SK-N-SH (cell line): ENCODE measurements around the gene WDR82. TPM values are rescaled to one million over a fixed set of nuclear protein-coding genes. Genes with fewer than 3 reads are reported as not detected.

Experiments
- CTCF ChIA-PET: fragments of 300-600, 350-600 bp; formaldehyde crosslinking; extraction: SDS; loops from one replicate; lab custom pipeline; 2021; lab: Yijun Ruan, JAX
- POLR2A ChIA-PET: fragments of 350-600 bp; sonication (Branson Sonifier 250); formaldehyde crosslinking; extraction: SDS; loops from one replicate; lab custom pipeline; 2020; ENCODE audit warnings: antibody characterized with exemption, inconsistent platforms; lab: Yijun Ruan, JAX
- DNase-seq: peaks from one replicate; pipeline ENCODE4 v3.0.0; 2012
- H2AFZ ChIP-seq: fragments of 200-600 bp; sonication (generic); 2 replicates; pipeline ENCODE4 v1.8.1; 2016; ENCODE audit warnings: antibody characterized with exemption, mild to moderate bottlenecking, low read depth
- H3F3A ChIP-seq: fragments of 200-600 bp; sonication (generic); replicated peaks from 2 replicates; pipeline ENCODE3; 2016; ENCODE audit warnings: antibody characterized with exemption, mild to moderate bottlenecking; ENCODE audit not compliant: insufficient read depth
- H3K27ac ChIP-seq, 2 experiments: fragments of 200-500 bp in 1 of 2; fragments of 200-600 bp in 1 of 2; sonication (Bioruptor generic) in 1 of 2; sonication (generic), shearing (Covaris generic) in 1 of 2; 2 replicates each; pipeline versions ENCODE4 v1.5.1 to v1.6.1; 2014 to 2016; ENCODE audit warnings: low read depth in 2 of 2, inconsistent platforms in 1 of 2, low read length in 1 of 2, mild to moderate bottlenecking in 1 of 2, mixed read lengths in 1 of 2
- H3K27me3 ChIP-seq: fragments of 200-600 bp; sonication (generic), shearing (Covaris generic); 2 replicates; pipeline ENCODE4 v1.6.1; 2016; ENCODE audit warnings: mixed run types; ENCODE audit not compliant: insufficient read depth
- H3K36me3 ChIP-seq, 2 experiments: fragments of 200-500 bp in 1 of 2; fragments of 200-600 bp in 1 of 2; sonication (Bioruptor generic) in 1 of 2; sonication (generic) in 1 of 2; replicated peaks in 1 of 2; 2 replicates each; pipeline versions ENCODE3 to v1.5.1; 2014 to 2016; ENCODE audit warnings: low read length in 1 of 2, mild to moderate bottlenecking in 1 of 2; ENCODE audit not compliant: insufficient read depth in 2 of 2, control insufficient read depth in 1 of 2
- H3K4me1 ChIP-seq, 2 experiments: fragments of 200-500 bp in 1 of 2; fragments of 200-600 bp in 1 of 2; sonication (Bioruptor generic) in 1 of 2; sonication (generic), shearing (Covaris generic) in 1 of 2; 2 replicates each; pipeline versions ENCODE4 v1.5.1 to v1.6.1; 2014 to 2016; ENCODE audit warnings: low read depth in 1 of 2, low read length in 1 of 2, mixed run types in 1 of 2; ENCODE audit not compliant: insufficient read depth in 2 of 2, control insufficient read depth in 1 of 2
- H3K4me2 ChIP-seq: fragments of 200-600 bp; sonication (generic), shearing (Covaris generic); 2 replicates; pipeline ENCODE4 v1.6.1; 2017; ENCODE audit warnings: mixed run types
- H3K4me3 ChIP-seq, 2 experiments: fragments of 200-500 bp in 1 of 2; fragments of 200-600 bp in 1 of 2; sonication (Bioruptor generic) in 1 of 2; sonication (generic), shearing (Covaris generic) in 1 of 2; 2 replicates each; pipeline versions ENCODE4 v1.5.1 to v1.8.1; 2014 to 2016; ENCODE audit warnings: low read depth in 2 of 2, inconsistent platforms in 1 of 2, low read length in 1 of 2, mild to moderate bottlenecking in 1 of 2, mixed read lengths in 1 of 2, moderate library complexity in 1 of 2
- H3K79me2 ChIP-seq: fragments of 200-600 bp; sonication (generic); 2 replicates; pipeline ENCODE4 v1.8.1; 2017; ENCODE audit warnings: mild to moderate bottlenecking; ENCODE audit not compliant: insufficient read depth
- H3K9ac ChIP-seq: fragments of 200-600 bp; sonication (generic); 2 replicates; pipeline ENCODE4 v1.6.1; 2017; ENCODE audit warnings: mixed run types
- H3K9me2 ChIP-seq: fragments of 200-600 bp; sonication (generic); 2 replicates; pipeline ENCODE4 v1.6.1; 2017; ENCODE audit warnings: mixed run types
- H3K9me3 ChIP-seq: fragments of 200-600 bp; sonication (generic); 2 replicates; pipeline ENCODE4 v1.6.1; 2017; ENCODE audit warnings: mixed run types, mild to moderate bottlenecking, moderate library complexity
- H4K20me1 ChIP-seq: fragments of 200-600 bp; sonication (generic); 2 replicates; pipeline ENCODE4 v1.6.1; 2017; ENCODE audit warnings: mild to moderate bottlenecking, mixed run types; ENCODE audit not compliant: insufficient read depth
- ELF1 ChIP-seq: IDR thresholded peaks from 2 replicates; pipeline ENCODE4 v1.4.0; 2012
- EP300 ChIP-seq, 2 experiments: IDR thresholded peaks; 2 replicates each; pipeline versions ENCODE4 v1.4.0 to v1.6.1; 2012; ENCODE audit warnings: borderline replicate concordance in 1 of 2, low read depth in 1 of 2, low read length in 1 of 2
- EZH2phosphoT487 ChIP-seq: fragments of 200-600 bp; sonication (generic); IDR thresholded peaks from 2 replicates; pipeline ENCODE4 v1.6.1; 2017; ENCODE audit warnings: low read depth, mixed run types, mild to moderate bottlenecking, antibody characterized with exemption, moderate library complexity, borderline replicate concordance
- FOXJ3 ChIP-seq: sonication (generic); formaldehyde crosslinking; IDR thresholded peaks from 2 replicates; pipeline ENCODE4 v1.5.1; 2020; ENCODE audit warnings: mild to moderate bottlenecking, missing genetic modification reagents
- GABPA ChIP-seq: IDR thresholded peaks from 2 replicates; pipeline ENCODE4 v1.4.0; 2012; ENCODE audit warnings: low read depth, mild to moderate bottlenecking
- MXI1 ChIP-seq: IDR thresholded peaks from 2 replicates; pipeline ENCODE4 v1.6.1; 2012; ENCODE audit warnings: mild to moderate bottlenecking, low read depth, low read length, improper control_type of control experiment
- POLR2AphosphoS5 ChIP-seq: IDR thresholded peaks from 2 replicates; pipeline ENCODE4 v1.6.1; 2012; ENCODE audit warnings: low read depth, low read length
- REST ChIP-seq: IDR thresholded peaks from 2 replicates; pipeline ENCODE4 v1.6.1; 2012; ENCODE audit warnings: mild to moderate bottlenecking, low read depth, low read length, moderate library complexity
- RFX5 ChIP-seq: IDR thresholded peaks from 2 replicates; pipeline ENCODE4 v1.6.1; 2012; ENCODE audit warnings: mild to moderate bottlenecking, improper control_type of control experiment, low read length
- TAF1 ChIP-seq: IDR thresholded peaks from 2 replicates; pipeline ENCODE4 v1.6.1; 2012; ENCODE audit warnings: low read depth, mild to moderate bottlenecking, low read length, moderate library complexity, borderline replicate concordance
- TCF12 ChIP-seq: IDR thresholded peaks from 2 replicates; pipeline ENCODE4 v1.4.0; 2012
- TEAD4 ChIP-seq: IDR thresholded peaks from 2 replicates; pipeline ENCODE4 v1.4.0; 2012; ENCODE audit warnings: mild to moderate bottlenecking, borderline replicate concordance; ENCODE audit not compliant: insufficient read depth
- USF2 ChIP-seq: fragments of 150-350 bp; IDR thresholded peaks from 2 replicates; pipeline ENCODE4 v1.6.1; 2017; ENCODE audit warnings: antibody characterized with exemption, low read length, low read depth, borderline replicate concordance
- YY1 ChIP-seq: IDR thresholded peaks from 2 replicates; pipeline ENCODE4 v1.4.0; 2012; ENCODE audit warnings: low read depth, mild to moderate bottlenecking
- WGBS: methylation state at CpG from one replicate; pipeline ENCODE4 v1.1.6; 2017; ENCODE audit warnings: low lambda C conversion rate; 5-methylcytosine and 5-hydroxymethylcytosine counted together
- polyA plus RNA-seq, 3 experiments: library from polyadenylated mRNA; depleted of rRNA; stranded (reverse); fragments of >200 nt; gene quantifications; 2 replicates each; pipeline ENCODE4 v1.2.3, GENCODE V29; 2012
- TF ChIP-seq, protein P1 (sequence below): IDR thresholded peaks from 2 replicates; pipeline ENCODE4 v1.4.0; 2012; ENCODE audit warnings: low read depth, borderline replicate concordance

Gene WDR82
- polyA plus RNA-seq, 1 of the 3 experiments (the other 2 are of a cell fraction): 41.2 TPM

DNA sequence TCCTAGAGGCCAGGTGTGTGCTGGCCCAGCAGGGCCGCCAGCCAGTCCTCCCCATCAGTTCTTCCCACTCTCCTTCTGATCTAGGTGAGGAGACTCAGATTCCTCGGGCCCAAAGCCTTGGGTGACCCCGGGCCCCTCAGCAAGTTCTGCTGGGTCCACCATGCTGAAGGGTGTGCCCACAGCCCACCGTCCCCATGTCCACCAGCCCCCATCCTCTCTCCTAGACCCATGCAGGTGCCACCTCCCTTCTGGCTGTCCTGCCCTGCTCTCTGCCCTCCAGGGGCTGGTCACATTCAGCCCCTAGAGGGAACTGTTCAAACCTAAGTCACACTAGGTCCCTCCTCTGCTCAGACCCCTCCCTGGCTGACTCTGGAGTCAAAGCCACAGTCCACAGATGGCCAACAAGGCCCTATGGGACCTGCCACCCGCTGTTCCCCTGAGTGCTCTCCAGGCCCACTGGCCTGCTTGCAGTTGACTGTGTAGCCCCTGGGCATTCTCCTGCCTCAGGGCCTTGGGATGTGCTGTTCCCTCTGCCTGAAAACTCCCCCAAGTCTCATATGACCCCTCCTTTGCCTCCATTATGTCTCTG is 52.1 kb downstream of the WDR82 start:
- no peaks in the 10 kb centered on the region for H3K9me2 ChIP-seq
- ChIA-PET CTCF (interaction anchor here (1.2 to 16.1 kb wide), 4 partner anchors 8 to 224 kb away, joined by 3 to 257 read pairs (median 83); partner anchors contain the start of gene TWF2), POLR2A (interaction anchor here (0.6 kb wide), 1 partner anchor 61 kb away, joined by 4 read pairs; the partner anchor contains the start of gene GLYCTK)
- H3K9ac ChIP-seq: no peak overlapping the region
- H3K4me2 ChIP-seq: no peak overlapping the region
- 86% methylated on average over 2 of the region's 5 CpGs for WGBS
- no peak for TF ChIP-seq POLR2AphosphoS5
- TF ChIP-seq YY1: no peak
- no peak for TF ChIP-seq ELF1
- TF ChIP-seq REST: no peak
- no peak for TF ChIP-seq EZH2phosphoT487
- no peak for TF ChIP-seq TAF1
- TF ChIP-seq GABPA: no peak
- TF ChIP-seq TCF12: no peak
- peaks cover 10 to 31% of the 10 kb centered on the region in 2 experiments for H3K36me3 ChIP-seq
- H3K4me3 ChIP-seq: no peak overlapping the region
- H3K4me1 ChIP-seq: no peaks in the 10 kb centered on the region
- no peaks in the 10 kb centered on the region for H3K9me3 ChIP-seq
- H3K27ac ChIP-seq: no peak overlapping the region
- peaks cover 6% of the 10 kb centered on the region for H4K20me1 ChIP-seq
- no peak overlapping the region for H2AFZ ChIP-seq
- H3F3A ChIP-seq: no peaks in the 10 kb centered on the region
- DNase-seq: no peak
- H3K27me3 ChIP-seq: no peaks in the 10 kb centered on the region
- no peaks in the 10 kb centered on the region for H3K79me2 ChIP-seq

DNA sequence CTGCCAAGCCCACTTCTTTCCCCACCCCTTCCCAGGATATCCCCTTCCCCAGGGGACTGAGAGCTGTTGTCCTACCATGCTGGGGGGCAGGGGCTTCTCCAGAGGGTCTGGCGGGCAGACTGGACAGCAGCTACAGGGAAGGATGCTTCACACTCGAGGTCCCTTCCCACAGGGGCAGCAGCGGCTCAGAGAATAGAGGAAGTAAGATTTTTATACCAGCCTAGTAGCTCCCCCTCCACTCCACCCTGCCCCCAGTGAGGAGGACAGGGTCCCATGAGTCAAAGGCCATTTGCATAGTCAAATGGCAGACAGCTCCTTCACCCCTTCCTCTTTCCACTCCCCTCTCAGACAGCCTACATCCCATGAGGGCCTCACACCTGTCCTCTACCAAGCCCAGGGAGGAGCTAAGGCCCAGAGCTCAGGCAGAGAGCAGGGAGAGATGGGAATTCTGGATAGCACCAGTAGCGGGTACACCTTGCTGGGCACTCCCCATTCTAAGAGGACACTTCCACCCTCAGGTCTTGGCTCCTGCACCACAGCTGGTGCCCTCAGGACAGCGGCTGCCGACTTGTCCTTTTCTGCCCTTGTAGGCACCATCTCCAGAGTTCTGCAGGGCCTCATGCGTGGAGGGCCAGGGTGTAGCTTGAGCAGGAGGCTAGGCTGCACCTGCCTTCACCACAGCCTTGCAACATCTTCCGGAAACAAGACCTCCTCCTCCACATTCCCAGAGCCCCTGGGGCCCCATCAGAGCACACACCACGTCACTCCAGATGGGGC is 52.8 kb downstream of the WDR82 start, which contains the start of gene TLR9:
TLR9 (minus strand) TSS at position 194 of the 777 bp plus-strand sequence; CDS start at position 78, 116 bp downstream.
- H2AFZ ChIP-seq: no peak within 1 kb of the TSS
- CTCF ChIA-PET: interaction anchor here (1.2 to 16.1 kb wide), 5 partner anchors 8 to 223 kb away, joined by 3 to 257 read pairs (median 57); partner anchors contain the start of gene TWF2
- POLR2A ChIA-PET: interaction anchor here (0.6 kb wide), 1 partner anchor 62 kb away, joined by 4 read pairs; the partner anchor contains the start of gene GLYCTK
- H3F3A ChIP-seq: no peaks in the 10 kb centered on the region
- no peak for DNase-seq
- no peaks in the 10 kb centered on the region for H3K27me3 ChIP-seq
- H3K79me2 ChIP-seq: no peaks in the 10 kb centered on the region
- 87% methylated on average over 5 of the region's 9 CpGs for WGBS
- H3K4me3 ChIP-seq: no peak within 1 kb of the TSS
- no peaks in the 10 kb centered on the region for H3K9me3 ChIP-seq
- peaks cover 4 to 24% of the 10 kb centered on the region in 2 experiments for H3K36me3 ChIP-seq
- no peak within 1 kb of the TSS for H3K27ac ChIP-seq
- TF ChIP-seq EP300 (IDR thresholded peaks at IDR 0.05; ENCODE audit: borderline replicate concordance in 1 of 2, low read depth in 1 of 2, low read length in 1 of 2) (no peak), MXI1 (no peak), TAF1 (no peak), USF2 (no peak), RFX5 (no peak), FOXJ3 (CRISPR knock-in tag) (no peak), TEAD4 (no peak)
- TF ChIP-seq, protein P1, sequence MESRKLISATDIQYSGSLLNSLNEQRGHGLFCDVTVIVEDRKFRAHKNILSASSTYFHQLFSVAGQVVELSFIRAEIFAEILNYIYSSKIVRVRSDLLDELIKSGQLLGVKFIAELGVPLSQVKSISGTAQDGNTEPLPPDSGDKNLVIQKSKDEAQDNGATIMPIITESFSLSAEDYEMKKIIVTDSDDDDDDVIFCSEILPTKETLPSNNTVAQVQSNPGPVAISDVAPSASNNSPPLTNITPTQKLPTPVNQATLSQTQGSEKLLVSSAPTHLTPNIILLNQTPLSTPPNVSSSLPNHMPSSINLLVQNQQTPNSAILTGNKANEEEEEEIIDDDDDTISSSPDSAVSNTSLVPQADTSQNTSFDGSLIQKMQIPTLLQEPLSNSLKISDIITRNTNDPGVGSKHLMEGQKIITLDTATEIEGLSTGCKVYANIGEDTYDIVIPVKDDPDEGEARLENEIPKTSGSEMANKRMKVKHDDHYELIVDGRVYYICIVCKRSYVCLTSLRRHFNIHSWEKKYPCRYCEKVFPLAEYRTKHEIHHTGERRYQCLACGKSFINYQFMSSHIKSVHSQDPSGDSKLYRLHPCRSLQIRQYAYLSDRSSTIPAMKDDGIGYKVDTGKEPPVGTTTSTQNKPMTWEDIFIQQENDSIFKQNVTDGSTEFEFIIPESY: no peak
- H3K9ac ChIP-seq: no peak within 1 kb of the TSS
- peaks cover 0 to under 1% of the 10 kb centered on the region in 2 experiments; a peak in 1 of 4 replicates for H3K4me1 ChIP-seq
- no peak within 1 kb of the TSS for H3K4me2 ChIP-seq
- H4K20me1 ChIP-seq: no peaks in the 10 kb centered on the region
- H3K9me2 ChIP-seq: no peaks in the 10 kb centered on the region
